GM18519 (cell line): Measurements from ENCODE around the gene LRRC74B.
"Not testable (repeated sequence)": the region's sequence is repeated elsewhere in the genome, so short reads cannot be mapped to it uniquely, and the experiment has no call there.

ENCODE experiments used
- ATAC-seq: cut with Tn5 transposase; IDR thresholded peaks from one replicate; pipeline ENCODE4 v1.9.1; 2021; ENCODE audit warnings: mild to moderate bottlenecking, moderate library complexity; ENCODE audit not compliant: unreplicated experiment, low FRiP score

The LRRC74B gene

DNA sequence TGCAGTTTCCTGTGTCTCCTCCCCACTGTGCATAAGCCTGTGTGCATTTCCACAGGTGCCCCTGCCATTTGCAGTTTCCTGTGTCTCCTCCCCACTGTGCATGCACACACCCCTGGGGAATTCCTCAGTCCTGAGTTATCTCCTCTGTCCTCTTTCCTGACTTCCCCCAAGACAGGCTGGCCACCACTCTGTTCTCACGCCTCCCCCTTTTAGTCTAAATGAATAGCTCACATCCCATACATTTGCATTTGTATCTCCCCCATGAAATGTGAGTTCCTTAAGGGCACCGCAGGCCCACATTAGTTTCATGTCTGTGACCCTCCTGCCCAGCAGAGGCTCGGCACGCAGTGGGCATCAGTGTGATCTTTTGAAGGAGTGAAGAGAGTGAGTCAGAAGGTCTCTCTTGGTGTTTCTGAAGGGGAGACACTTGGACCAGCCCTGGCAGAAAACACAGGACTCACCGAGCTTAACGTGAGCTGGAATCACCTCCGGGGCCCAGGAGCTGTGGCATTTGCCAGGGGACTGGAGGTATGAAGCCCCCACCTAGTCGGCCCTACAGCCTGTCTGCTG, 6.2 kb downstream of the LRRC74B start:
- no peak for ATAC-seq

DNA sequence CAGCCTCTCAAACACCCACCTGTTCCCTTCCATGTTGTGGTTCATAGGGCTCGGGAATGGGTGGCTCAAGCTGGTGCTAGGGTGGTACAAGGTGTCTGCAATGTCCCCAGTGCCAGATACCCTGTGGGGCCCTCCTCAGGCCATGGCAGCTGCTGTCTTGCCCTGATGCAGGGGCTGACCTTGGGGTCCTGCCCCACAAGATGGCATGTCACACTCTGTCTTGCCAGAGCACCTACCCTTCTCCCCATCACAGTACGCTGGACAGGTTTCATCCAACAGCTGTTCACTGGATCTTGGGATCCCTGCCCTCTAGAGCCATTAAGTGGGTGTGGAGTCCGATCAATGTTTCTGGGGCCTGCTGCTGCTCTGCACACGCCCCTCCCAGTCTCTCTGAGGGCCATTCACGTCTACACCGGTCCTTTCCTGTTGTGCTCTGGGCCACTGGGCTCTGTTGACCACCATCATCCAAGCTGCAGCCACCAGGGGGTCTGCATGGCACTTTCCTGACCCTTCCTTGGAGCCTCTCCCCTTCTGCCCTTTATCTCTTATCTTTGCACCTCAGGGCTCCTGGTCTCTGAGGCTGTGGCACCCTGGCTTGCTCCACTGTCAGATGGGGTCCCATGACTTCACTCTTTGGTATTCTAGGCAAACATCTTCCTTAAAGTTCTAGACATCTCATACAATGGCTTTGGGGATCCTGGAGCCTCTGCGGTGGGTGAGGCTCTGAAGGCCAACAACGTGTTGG, 7.1 kb downstream of the LRRC74B start:
- ATAC-seq: no peak

DNA sequence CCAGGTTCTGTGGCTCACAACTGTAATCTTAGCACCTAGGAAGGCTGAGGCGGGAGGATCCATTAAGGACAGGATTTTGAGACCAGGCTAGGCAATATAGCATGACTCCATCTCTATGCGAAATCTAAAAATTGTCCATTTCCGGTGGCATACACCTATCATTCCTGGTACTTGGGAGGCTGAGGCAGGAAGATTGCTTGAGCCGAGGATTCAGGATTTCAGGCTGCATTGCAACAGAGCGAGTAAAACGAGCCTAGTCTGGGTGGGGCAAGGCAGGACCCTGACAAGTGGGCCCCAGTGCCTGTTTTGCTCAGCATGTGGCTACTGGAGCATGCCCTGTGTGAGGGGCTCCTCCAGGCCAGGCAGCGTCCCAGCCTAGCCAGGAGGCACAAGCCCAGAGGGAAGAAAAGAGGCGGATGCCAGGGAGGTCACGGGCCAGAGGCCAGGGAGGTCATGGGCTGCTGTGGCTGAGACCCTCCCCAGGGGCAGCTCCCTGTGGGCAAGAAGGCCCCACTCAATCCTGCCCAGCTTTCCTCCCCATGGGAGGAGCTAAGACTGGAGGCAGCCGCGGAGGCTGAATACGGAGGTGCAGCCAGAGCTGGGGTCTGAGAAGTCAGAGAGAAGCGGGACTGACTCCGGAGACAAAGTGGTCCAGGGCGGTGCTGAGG, 8.4 kb downstream of the LRRC74B start:
- no peak for ATAC-seq

DNA sequence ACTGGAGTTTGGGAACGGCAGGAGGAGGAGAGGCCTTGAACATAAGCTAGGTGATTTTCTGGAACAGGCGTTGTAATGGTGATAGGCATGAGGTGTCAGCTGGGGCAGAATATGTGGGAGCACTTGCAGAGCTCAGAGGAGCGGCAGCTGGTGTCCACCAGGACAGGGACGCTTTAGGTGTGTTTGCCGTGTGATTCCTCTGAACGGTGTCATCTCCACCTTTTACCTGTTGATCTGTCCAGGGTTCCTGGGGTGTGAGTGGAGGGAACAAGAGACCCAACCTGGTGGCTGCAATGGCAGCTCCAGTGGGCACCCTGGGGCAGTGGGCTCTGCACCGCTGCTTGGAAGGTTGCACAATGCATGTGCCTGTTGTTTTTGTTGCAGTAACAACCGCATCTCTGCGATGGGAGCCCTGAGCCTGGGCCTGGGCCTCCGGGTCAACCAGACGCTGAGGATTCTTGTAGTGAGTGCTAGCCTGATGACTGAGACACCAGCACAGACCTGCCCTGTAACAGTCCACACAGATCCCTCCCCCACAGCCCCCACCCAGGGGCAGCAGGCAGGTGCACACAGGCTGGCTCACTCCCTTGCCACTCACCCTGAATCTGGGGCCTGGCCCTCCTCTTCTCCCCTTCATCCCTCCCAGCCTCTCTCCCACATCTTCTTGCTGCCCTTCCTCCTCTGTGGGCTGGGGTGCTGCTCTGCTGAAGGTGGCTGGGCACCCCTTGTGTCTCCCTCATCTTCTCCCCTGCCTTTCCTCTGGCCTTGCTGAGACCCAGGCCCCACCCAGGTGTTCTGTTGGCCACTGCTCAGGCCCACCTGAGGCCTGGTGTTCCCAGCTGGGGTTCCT, 9.2 kb downstream of the LRRC74B start:
- ATAC-seq: no peak

DNA sequence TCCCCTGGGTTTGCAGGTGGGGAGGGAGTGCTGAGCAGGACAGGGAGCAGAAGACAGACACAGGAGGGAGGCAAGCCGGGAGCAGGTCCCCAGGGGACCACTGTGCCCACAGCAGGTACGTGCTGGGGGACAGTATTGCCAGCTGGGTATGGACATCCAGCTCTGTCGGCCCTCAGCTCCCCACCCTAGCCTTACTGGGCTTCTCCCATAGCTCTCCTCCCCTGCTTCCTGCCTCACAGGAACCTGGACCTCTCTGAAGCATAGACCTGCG, 9.8 kb downstream of the LRRC74B start:
- ATAC-seq: no peak

DNA sequence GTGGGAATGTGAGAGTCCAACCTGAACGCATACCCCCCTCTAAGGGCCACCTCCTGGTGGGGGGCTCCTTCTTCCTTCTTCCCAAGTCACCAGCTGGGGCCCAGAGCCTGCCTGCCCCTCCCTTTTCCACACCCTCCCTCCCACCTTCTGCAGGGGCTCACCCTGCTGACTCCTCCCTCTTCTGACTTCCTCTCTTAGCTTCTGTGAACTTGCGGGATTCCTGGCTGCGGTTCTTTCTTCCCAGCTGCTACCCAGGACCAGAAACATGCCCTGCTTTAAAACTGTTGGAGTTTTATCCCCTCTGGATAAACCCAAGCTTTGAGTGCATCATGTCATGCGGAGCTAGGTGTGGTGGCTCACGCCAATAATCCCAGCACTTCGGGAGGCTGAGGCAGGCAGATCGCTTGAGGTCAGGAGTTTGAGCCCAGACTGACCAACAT, 10.2 kb downstream of the LRRC74B start:
- ATAC-seq: no peak

DNA sequence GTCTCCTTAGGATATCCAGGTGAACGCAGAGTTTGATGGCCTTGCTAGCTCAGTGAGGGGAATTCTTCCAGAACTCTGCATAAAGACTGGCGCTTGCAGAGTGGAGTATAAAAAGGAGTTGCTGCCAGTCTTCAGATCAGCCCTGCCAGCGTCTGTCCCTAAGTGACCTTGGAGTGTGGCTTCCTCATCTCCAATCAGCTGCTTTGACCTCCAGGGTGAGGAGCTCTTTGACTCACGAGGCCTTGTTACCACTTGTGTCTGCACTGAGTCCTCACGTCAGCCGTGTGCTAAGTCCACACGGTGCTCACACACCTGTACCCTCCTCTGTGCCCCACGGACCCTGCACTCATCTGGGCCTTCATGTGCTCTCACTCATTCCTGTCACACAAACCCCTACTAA, 14.6 kb downstream of the LRRC74B start:
- not testable (repeated sequence) for ATAC-seq

DNA sequence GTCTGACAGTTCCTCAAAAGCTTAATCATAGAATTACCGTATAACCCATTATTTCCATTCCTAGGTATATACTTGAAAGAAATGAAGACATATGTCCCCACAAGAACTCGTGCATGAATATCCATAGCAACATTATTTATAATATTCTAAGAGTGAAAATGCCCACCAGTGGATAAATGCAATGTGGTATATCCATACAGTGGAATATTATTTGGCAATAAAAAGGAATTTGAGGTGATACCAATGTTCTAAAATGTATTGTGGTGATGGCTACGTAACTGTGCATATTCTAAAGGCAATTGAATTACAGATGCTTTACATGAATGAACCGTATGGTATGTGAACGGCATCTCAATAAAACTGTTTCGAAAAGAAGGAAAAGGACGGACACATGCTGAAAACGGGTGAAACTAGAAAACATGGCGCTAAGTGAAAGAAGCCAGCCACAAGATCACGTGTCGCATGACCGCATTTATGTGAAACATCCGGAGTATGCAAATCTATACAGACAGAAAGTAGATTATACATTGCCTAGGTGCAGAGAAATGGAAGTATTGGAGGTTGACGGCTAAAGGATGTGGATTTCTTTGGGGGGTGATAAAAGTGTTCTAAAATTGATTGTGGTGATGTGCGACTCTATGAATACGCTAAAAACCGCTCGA, 16.0 kb downstream of the LRRC74B start:
- ATAC-seq: not testable (repeated sequence)

DNA sequence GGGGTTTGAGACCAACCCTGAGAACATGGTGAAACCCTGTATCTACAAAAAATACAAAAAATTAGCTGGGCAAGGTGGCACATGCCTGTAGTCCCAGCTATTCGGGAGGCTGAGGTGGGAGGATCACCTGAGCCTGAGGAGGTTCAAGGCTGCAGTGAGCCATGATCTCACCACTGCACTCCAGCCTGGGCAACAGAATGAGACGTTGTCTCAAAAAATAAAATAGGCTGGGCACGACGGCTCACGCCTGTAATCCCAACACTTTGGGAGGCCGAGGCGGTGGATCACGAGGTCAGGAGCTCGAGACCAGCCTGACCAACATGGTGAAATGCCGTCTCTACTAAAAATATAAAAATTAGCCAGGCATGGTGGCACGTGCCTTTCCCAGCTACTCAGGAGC, 18.7 kb downstream of the LRRC74B start:
- not testable (repeated sequence) for ATAC-seq

DNA sequence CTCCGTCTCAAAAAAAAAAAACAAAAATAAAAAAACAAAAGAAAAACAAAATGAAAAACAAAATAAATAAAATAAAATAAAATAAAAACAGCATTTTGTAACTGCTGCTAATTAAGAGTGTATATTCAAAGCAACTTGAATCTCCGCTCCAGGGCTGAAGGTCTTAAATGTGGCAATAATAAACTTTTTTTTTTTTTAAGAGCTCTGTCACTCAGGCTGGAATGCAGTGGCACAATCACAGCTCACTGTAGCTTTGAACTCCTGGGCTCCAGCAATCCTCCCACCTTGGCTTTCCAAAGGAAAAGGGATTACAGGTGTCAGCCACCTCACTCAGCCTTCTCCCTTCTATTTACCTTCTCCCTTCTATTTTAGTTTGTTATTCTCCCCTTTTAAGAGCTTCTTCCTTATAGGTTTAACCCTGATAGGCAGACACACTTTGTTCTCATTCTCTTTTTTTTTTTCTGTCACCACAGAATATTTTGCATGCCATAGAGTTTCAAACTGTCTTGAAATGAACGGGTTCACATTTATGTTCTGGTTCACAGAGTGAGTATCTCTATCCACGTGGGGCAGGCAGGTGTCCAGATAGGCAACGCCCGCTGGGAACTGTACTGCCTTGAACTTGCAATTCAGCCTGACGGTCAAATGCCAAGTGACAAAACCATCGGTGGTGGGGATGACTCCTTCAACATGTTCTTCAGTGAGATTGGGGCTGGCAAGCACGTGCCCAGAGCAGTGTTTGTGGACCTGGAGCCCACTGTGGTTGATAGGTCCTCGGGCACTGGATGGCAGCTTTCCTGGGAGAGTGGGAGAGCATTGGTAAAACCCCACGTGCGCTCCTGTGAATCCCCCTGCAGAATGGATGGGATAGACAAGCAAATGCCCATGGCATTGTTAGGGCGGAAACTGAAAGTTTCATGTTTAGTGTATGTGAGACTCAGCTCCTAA, 19.4 kb downstream of the LRRC74B start:
- no peak for ATAC-seq

DNA sequence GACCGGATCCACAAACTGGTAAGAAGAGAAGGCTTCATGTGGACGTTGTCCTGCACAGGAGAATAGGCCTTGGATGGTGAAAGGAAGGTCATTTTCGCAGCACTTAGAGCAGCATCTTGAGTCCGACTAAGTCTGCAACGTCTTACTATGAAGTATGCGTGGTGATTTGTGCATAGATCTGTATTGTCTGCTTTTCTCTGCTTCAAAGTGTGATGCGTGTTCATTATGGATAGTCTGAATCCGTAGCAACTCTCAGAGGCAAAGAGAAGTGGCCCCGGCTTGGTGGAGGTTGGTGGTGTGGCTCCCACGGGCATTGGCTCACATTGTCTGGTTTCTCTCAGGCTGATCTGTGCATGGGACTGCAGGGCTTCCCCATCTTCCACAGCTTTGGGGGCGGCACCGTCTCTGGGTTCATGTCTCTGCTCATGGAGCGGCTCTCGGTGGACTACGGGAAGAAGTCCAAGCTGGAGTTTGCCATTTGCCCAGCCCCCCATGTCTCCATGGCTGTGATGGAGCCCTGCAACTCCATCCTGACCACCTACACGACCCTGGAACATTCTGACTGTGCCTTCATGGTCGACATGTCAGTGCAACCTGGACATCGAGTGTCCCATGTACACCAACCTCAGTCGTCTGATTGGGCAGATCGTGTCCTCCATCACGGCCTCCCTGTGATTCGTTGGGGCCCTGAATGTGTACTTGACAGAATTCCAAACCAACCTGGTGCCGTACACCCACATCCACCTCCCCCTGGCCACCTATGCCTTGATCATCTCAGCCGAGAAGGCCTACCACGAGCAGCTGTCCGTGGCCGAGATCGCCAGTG, 21.5 kb downstream of the LRRC74B start:
- ATAC-seq: no peak

DNA sequence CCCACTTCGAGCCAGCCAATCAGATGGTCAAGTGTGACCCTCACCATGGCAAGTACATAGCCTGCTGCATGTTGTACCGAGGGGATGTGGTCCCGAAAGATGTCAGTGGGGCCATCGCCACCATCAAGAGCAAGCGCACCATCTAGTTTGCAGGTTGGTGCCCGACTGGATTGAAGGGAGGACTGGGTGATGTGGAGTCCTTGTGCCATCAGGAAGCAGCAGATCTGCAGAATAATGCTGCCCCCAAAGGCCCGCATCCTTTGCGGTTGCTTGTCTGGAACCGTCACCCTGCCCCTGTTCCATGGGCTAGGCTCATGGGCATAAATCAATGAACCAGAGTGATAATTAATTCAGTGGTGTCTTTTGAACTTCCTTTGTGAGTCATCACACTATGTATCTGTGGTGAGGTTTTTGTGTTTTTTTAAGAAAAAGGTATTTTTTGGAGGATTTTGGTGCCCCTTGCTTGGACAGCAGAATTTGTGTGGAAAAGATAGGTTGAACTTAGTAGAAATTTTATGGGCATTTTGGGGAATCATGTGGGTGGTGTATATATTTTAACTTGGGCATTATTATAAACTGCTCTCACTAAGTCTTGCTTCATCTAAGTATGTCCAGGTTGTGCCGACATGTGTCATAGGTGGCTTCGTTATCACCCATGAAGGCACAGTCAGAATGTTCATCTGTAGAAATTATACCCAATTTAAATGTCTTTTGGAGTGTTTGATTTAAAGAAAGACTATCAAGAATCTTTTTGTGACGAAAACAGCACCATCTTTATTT, 22.3 kb downstream of the LRRC74B start:
- no peak for ATAC-seq

DNA sequence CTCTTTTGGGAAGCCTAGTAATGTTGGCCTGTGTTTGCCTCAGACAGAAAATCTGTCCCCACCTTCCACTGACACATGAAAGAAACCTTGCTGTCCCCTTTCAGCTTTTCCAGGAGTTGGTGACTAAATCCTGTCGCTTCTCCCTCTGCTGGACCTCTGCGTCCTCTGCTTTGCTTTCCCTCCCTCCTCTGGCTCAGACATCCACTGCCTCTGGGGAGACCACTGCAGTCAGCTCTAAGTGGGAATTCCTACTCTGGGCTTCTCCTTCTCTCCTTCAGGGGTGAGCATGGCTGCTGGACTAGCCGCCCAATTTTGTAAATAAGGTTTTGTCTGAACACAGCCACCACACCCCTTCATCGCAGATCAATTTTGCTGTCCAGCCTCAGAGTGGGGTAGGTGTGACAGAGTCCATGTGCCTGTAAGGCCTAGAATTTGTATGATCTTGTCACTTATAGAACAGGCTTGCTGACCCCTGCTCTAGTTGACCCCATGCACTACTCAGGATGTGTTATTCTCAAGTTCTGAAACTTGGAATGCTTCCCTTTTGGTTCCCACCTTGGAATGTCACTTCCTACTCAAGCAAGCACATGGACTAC, 23.0 kb downstream of the LRRC74B start:
- ATAC-seq: no peak

DNA sequence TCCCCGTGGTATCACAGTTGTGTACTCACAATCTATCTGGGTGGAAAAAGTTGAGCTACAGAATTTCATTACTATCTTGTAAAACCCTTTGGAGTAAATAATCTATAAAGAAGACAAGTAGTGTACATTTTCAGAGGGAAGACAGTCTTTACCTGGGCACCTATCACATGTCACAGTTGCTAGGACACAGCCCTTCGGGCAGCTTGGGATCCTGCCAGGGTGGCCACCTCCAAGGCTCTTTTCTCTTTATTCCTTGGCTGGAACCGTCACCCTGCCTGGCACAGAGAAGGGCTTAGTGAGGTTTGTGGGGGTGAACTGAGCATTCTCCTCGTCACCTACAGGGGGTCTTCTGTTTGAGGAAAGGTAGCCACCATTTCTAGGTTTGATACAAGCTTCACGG, 23.6 kb downstream of the LRRC74B start:
- ATAC-seq: no peak

DNA sequence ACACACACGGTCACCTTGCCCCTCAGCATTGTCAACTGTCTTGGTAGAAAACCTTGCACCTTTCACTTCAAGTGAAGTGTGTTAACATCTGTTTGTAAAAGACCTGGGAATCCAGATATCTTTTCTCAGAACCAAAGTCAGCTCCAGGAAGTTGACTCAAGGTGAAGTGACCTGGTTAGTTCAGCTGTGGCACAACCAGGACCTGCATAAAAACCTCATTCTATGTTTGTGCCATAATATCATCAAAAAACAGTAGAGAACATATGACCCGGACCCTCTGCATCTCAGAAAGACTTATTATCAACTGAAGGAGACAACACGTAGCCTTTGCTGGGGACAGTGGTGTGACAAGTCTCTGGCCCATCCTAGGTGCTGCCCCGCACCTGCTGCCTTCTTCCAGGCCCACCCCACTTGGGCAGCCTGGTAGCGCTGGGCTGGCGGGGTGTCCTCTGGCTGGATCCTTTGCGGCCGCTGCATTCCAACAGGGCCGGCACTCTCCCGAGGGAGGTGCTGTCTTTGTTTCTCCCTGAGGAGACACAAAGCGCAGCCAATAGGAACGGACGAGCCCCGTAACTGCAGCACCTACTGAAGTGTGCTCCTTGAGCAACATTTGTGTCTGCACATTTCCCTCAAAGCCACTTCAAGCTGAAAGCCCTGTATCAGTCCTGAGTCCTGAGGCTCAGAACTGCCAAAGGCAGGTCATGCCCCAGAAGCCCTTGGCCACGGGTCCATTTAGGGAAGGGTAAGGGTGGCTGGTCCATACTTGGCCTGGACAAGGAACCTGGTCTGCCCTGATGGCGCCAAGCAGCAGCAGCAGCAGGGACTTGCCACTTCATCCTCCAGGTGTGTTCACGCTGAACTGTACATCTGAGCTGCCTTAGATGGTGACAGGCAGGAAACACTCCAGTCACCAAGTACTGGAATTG, 25.2 kb downstream of the LRRC74B start:
- no peak for ATAC-seq

DNA sequence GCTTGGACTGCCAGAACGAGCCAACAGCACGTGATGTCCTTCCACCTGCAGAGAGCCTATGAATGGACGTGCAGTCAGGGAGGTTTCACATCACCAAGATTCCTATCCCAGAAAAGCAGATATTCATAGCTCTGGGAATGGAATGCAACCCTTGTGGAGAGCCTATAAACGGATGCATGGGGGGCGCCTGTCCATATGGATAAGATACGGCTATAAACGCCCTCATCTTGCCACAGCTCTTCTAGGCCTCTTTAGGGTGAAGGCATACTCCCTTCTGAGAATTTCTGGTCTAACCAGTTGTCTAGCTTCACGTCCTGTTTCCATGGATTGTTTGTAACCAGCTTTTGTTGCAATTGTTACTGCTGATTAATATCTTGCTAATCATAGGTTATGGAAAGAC, 26.1 kb downstream of the LRRC74B start:
- ATAC-seq: not testable (repeated sequence)

DNA sequence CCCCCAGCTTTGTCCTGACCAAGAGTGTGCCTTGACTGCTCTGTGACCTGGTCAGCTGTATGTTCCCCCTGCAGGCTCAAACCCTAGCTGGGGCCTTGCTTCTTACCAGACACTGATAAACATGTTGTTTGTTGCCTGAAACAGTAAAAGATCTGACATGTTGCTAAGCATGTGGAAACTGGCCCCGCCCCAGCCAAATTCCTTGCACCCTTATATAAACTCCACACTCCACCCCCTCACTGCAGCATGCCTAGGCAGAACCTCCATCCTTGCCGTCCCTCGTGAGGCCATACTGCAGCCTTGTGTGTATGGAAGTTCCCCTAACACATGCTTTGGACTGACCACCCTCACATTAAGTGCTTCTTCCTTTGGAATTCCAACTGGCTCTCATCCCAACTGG, 27.3 kb downstream of the LRRC74B start:
- ATAC-seq: no peak
